ENCODE results near the gene PRPS1.
A peak's percentile ranks its signal among the peaks of the same experiment; 100 is the strongest.
"Not testable (repeated sequence)": the region's sequence is repeated elsewhere in the genome, so short reads cannot be mapped to it uniquely, and the experiment has no call there.

PRPS1 gene

DNA sequence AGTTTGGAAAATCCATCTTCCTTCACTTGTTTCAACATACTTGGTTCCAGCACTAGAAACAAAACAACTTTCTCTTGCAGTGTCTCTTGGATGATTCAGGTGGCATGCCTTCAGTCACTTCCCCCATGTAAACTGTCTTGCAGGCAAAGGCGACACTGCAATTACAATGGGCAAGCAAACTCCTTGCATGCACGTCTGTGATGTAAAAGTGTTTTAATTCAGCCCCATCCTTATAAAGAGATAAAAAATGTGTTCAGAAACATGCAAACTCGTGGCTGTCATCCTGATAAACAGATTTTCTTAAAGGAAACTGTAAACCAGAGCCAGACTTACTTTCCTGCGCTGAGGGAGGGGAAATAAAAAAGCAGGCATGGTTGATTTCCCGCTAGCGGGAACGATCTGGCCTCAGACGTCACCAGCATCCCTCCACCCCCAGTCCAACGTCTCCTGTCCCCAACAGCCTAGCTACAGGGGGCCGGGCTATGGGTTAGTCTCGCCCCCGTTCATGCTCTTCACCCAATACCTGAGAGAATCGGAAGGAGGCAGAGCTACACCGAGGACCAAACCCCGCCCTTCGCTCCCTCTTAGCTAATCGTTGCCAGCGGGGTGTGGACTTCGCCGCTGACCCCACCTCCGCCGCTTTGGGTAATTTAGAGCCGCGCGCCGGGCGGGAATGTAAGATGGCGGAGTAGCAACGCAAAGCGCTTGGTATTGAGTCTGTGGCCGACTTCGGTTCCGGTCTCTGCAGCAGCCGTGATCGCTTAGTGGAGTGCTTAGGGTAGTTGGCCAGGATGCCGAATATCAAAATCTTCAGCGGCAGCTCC is at the start of gene PRPS1:
Gene PRPS1 (plus strand): TSS at position 673 of the 824 bp plus-strand sequence. CDS start 119 bp downstream, at position 792.
- peak; percentile 92 to 98 (median 98) for DNase-seq

DNA sequence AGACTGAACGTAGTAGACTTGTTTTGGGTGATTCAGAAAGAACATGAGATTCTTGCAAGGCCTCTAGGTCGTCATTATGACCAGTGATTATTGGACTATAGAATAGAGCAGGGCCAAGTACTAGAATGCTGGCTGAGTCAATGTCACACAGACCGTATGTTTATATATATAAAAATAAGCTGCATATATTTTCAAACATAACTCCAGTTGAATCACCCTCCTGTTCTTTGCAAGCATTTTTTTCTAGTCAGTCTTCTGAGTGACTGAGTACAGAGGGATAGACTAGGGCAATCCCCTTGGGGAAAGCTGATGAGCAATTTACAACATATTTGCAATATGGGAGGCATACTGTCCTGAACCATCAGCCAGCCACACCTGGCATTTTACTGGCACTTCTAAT is 48.4 kb upstream of the PRPS1 start:
- no peak for DNase-seq

DNA sequence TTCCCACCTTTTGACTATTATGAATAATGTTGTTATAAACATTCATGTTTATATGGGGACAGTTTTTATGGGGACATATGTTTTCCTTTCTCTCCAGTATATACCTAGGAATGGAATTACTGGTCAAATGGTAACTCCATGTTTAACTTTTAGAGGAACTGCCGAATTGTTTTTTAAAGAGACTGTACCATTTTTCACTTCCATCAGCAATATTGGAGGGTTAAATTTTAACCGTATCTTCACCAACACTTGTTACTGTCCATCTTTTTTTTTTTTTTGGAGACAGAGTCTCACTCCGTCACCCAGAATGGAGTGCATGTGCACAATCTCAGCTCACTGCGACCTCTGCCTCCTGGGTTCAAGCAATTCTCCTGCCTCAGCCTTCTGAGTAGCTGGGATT is 46.4 kb upstream of the PRPS1 start:
- no peak for DNase-seq

DNA sequence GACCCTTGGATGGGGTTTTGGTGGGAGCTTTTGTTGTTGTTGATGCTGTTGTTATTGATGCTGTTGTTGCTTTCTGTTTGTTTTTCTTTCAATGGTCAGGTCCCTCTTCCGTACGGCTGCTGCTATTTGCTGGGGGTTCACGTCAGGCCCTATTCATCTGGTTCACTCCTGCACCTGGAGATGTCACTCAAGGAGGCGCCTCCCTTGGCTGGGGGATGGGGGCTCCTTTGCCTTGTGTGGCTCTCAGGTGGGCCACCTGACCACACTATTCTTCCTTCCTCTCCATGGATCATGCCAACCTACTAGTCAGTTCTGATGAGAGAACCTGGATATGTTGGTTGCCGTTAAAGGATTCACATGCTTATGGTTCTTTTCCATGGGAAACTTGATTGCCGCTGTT is 39.1 kb upstream of the PRPS1 start:
- DNase-seq, result no peak

DNA sequence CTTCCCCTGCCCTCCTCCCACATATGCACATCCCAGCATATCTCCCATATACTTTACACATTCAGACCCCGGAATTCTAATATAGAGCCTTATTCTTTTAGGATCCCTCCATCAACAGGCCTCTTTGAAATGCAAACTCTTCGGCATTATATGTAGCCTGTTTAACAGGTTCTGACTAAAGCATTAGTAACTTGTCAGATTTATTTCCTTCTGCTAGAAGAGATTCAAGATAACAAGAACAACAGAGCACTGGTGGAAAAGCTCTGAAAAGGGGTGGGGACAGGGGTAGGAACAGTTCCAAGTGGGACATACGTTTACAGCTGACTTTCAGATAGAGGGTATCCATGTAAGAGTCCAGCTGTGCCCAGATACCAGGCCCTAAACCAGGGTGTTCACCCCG is 31.7 kb upstream of the PRPS1 start:
- no peak for DNase-seq

DNA sequence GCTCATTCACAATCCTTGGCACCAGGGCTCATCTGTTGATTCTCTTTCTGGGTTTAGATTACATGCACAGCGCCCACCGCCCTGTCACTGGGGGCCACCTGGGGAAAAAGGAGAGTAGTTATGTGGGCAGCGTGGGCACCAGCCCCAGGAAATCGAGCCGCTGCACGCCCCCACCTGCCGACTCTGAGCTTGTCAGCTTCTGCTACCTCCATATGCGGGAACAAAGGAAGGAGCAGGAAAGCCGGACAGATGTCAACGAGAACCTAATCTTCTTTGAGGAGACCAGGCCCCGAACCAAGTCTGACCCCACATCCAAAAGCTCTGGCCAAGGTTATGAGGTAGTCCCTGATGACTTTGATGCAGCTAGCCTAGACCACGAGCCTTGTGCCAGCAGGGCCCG is 31.0 kb upstream of the PRPS1 start:
- DNase-seq, result no peak

DNA sequence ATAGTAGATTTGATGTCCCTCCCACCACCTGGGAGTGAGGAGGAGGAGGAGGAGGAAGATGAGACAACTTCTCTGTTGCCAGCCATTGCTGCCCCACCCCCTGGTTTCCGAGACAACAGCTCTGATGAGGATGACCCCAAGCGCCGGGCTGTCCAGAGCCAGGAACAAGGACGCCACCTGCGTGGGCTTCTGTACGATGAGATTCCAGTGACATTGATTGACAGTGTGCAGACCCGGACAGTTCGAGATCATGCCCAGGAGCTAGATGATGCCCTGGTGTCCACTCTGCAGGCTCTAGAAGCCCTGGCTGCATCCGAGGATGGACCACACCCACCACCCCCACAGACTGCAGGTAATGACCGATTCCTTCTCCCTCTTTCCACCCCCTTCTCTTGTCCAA is 30.5 kb upstream of the PRPS1 start:
- no peak for DNase-seq

DNA sequence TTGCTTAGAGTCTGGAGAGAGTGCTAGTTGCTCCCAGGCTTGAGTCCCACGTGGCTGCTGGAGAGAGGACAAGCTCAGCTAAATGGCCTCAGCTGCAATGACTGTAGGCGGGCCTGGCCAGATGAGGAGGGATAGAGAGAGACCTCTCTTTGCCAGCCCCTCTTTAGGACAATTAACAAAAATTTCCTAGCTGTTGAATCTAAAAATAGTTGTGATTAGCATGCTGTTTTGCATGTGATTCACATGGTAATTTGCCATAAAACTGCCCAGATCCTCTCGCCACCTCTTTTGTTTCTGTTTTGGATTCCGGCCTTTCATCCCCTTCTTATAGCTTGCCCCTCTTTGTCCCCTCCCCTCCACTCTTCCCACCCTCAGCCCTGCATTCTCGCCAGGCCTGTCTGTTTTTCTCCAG is 28.9 kb upstream of the PRPS1 start:
- DNase-seq, result no peak

DNA sequence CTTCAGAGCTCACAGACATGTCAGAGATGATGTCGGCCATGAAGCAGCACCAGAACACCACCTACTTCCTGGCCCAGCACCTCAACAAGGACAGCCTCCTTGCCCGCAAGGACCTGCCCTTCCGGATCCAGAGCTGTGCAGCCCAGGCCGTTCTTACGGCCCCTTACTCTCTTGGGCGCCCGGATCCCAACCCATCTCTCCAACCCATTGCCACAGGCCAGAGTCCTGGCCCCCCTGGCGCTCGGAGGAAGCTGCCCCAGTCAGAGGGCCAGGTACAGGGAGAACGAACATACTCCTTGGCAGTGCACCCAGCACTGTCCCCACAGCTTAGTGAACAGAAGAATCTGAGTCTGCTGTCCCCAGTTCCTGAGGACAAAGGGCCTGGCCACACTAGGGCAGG is 27.9 kb upstream of the PRPS1 start:
- no peak for DNase-seq

DNA sequence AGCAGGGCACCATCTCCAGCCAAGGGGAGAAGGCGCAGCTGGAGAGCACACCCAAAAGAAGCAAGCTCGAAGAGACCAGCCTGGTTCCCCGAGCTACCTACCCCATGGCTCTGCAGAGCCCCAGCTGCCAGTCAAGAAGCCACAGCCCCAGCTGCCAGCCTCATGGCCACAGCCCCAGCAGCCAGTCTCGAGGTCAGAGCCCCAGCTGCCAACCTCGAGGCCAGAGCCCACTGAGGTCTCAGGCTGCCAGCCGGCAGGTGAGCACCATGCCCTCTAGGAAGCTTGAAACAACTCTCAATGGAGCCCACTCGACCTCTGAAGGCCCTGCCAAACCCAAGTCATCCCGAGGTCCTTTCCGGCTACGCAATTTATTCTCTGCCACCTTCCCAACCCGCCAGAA is 27.0 kb upstream of the PRPS1 start:
- no peak for DNase-seq

DNA sequence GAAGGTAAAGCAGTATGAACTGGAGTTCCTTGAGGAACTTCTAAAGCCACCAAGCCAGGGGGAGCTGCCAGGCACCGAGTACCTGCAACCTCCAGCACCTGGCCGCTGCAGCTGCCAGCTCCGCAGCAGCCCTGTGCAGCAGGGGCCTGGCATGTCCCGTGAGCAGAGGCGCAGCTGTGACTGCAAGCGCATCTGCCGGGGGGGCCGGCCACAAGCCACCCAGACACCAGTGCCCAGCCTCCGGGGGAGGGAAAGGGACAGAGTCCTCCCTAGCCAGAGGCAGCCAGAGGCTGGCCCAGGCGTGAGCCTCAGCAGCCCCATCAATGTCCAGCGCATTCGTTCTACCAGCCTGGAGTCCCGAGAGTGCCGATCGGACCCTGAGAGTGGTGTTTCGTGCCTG is 26.6 kb upstream of the PRPS1 start:
- DNase-seq, result no peak

DNA sequence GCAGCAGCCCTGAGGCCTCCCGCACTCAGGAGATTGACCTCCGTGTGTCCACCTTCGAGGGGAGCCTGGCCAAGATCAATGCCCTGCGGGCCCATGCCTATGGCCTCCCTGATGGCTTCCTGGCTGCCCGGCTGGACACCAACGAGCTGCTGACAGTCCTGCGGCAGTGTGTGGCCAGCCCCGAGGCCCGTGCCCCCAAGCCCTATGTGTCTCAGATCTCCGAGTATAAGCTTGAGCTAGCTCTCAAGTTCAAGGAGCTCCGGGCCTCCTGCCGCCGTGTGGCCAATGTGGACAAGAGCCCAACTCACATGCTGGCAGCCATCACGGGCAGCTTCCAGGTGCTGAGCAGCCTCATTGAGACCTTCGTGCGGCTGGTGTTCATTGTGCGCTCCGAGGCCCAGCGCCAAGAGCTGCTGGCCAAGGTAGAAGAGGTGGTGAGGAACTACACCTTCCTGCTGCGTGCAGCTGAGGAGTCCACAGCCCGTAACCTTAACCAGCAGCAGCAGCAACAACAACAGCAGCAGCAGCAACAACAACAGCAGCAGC is 25.5 kb upstream of the PRPS1 start:
- DNase-seq, result no peak

DNA sequence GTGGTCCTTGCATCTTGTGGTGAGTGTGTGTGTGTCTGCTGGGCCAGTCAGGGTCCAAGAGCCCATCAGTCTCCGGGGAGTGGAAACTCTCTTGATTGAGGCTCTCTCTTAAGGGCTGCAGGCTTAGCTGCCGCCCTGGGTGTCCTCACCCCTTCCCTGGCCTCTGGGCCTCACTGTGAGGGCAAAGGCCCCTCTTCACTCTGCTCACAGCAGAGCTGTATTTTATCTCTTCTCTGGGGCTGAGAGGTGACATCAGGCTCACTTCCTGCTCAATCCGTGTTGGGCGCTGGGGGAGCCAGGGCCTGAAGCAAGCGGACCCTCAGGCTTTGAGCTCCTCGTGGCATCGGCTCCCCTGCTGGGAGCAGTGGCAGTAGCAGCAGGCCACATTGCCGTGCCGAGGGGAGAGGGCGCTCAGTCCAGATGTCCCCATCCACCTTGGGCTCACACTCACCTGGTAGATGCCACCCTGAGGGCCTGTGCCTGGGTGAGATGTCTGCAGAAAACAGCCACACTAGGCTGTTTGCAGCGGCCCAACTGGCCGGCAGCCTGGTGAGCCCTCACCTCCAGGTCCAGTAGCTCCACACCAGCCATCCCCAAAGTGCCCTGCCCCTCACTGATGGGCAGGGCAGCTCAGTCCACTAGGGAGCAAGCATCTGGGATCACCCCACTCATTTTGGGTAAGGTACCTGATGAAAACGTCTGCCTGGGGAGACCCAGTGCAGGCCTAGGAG is 24.7 kb upstream of the PRPS1 start:
- no peak for DNase-seq

DNA sequence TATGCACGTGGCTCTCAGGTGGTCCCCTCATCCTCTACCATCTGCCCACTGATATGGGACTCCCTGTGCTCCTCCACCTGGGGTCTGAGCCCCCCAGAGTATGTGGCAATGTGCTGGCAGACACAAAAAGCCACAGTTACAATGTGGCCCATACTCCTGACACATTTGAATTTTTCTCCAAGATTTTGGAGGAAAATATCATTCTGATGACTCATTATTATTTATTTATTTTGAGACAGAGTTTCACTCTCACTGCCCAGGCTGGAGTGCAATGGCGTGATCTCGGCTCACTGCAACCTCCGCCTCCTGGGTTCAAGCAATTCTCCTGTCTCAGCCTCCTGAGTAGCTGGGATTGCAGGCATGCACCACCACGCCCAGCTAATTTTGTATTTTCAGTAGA is 19.2 kb upstream of the PRPS1 start:
- DNase-seq, result not testable (repeated sequence)

DNA sequence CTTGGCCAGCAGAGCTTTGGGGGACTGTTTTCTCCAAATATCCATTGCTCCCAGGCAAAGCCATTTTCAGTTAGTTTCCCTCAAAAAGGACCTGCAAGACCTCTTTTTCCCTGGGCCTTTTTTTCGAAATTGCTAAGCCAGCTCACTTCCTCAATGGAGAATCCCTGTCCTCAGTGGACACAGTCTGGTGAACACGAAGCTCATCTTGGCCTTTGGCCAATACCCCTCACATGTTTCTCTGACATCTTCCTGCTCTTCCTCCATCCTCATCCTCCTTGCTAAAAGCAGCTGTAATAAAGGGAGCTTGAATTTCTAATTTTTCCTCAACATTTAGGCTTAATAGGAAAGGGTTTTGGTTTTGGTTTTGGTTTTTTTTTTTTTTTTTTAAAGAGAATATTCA is 17.6 kb upstream of the PRPS1 start:
- DNase-seq, result no peak

DNA sequence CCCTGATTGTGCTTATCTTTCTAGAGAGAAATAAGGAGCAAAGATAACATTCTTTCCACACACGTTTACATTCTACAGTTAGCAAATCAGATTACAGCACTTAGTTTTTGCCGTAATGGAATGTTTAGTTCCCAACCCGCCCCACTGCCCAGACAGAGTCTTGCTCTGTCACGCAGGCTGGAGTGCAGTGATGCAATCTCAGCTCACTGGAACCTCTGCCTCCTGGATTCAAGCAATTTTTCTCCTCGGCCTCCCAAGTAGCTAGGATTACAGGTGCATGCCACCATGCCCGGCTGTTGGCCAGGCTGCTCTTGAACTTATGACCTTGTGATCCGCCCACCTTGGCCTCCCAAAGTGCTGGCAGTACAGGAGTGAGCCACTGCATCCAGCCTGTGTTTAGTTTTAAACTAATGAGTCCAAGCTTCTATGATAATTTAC is 8.4 kb upstream of the PRPS1 start:
- DNase-seq, result no peak

DNA sequence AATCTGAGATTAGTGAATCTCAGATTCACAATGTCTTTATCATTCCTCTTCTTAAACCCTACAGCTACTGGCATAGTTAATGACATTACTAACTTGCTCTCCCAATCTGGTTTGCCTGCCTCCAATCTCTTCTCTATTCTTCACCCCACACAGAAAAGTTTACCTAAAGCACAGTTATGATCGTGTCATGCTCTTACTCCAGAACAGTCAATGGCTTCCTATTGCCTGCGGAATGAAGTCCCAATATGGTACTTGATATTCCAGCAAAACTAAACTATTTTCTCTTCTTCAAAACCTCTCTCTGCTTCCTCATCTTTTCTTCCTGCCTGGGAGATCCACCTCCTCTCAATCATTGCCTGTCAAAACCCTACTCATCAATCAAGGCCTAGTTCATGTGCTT is 3.4 kb upstream of the PRPS1 start:
- DNase-seq, result no peak

DNA sequence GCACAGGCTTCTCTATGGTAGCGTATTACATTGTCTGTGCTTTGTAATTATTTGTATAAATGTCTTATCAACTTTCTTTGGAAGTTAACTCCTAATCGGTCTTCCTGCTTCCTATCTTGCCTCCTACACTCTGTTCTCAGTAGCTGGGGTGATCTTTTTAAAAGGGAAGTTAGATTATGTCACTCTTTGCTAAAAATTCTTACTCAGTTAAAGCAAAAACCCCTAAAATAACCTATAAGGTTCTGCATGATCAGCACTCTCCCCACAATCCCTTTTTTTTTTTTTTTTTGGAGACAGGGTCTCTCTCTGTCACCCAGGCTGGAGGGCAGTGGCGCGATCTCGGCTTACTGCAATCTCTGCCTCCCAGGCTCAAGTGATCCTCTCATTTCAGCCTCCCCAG is 2.6 kb upstream of the PRPS1 start:
- no peak for DNase-seq

DNA sequence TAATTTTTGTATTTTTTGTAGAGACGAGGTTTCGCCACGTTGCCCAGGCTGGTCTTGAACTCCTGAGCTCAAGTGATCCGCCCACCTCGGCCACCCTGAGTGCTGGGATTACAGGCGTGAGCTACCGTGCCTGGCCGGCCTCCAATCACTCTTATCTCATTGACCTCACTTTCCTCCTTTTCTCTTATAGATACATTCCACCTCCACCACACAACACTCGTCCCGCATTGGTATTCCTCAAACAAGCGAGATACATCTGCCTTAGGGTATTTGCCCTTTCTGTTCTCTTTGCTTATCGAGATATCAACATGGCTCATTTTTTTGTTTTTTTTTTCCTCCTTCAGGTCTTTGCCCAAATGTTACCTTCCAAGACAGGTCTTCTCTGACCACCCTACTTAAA is 1.8 kb upstream of the PRPS1 start:
- no peak for DNase-seq

DNA sequence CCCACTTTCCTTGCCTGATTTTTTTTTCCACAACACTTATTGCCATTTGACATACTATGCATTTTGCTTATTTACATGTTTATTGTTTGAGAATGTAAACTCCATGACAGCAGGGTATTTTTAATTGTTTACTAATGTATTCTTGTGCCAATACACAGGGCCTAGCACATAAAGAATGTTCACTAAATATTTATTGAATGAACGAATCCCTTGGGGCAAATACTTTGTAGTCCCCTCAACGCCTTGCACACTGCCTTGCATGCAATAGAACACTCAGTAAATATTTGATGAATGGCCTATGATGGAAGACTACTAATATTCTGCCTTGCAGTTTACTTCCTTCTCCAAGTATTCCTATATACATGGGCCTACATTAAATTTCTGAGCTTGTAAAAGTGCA is 1.4 kb upstream of the PRPS1 start:
- no peak for DNase-seq

DNA sequence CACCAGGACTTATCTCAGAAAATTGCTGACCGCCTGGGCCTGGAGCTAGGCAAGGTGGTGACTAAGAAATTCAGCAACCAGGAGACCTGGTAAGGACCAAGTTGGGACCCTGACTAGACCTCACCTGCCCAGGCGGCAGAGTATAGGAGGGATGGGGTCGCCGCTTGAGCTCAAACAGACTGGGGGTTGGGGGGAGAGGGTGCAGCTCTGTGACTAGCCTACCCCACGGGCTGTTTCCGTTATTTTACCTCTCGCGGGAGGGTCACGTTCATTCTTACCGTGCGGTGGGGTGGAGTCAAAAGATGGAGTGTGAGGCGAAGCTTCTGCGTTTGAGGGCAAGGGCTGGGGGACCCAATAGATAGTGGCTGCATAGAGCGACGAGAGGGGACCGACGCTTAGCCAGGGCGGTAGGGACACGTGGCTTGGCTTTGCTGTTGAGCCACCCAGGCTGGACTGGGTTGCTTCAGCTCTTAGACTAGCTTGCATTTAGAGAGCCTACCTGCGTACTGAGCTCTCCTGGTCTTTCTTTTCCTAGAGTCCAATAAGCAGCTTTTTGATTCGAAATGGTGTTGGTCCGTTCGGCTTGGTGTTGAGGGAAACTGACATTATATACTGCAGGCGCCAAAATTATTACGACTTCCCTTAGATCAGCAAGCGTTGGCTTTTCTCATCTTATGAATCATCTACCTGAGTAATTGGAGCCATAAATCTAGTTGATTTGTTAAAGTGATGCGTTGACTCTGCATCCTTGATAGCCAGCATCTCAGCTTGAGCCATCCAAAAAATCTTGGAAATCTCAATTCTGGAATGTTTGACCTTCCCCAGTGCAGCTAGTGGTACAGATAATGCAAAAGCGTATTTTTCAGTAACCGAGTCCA is 591 bp downstream of the PRPS1 start:
- peak; percentile 55 to 79 (median 65) for DNase-seq

DNA sequence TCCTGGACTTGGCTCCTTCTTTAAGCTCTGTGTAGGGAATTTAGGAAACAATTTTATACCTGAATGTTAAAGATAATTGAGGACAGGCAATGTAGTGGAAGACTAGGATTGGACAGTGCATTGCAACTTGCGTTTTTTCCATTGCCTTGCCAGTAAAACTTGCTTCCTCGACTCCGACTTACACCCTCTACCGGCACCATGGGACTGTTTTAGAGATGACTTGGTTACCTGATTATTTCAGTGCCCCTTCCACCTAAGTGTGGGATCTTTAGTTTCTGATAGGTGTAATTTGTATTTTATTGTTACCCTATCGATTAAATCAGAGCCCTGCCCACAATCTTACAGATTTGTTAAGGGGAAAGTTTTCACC is 1.2 kb downstream of the PRPS1 start:
- peak in 1 of 3 experiments; percentile 52 for DNase-seq

DNA sequence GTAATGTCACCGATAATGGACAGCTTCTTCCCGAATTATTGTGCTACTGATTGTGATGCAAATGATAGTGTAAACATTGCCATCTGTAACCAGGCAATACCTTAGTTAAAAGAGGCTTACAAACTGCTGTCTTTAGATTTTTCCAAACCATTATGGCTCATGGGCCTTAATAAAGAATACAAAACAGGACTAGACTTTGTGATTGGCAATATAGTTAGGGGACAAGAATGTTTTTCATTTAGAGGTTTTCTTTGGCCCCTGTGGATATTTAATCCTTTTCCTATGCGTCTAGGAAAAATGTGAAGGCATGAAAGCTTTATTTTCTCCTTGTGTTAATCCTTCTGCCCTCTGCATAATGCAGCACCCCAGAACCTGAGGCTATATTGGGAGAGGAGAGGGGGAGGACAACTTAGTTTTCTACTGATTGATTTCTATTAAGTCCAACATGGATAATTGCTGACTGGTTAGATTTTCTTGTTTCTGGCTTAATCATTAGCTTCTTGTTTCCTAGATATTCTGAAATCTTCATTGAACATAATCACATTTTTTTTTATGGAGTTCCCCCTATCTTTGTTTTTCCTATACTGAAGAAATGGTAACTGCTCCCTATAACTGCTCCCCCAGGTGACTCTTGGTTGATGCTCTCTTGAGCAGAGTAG is 1.9 kb downstream of the PRPS1 start:
- DNase-seq, result peak in 1 of 3 experiments; percentile 19

Measured in NCI-H1417 (cell line).